SK-N-SH (cell line): Measurements from ENCODE around the gene ITGA2B. TPM values are rescaled to one million over a fixed set of nuclear protein-coding genes. Genes with fewer than 3 reads are reported as not detected.

ENCODE experiments used
- CTCF ChIA-PET: fragments of 300-600, 350-600 bp; formaldehyde crosslinking; extraction: SDS; loops from one replicate; lab custom pipeline; 2021; lab: Yijun Ruan, JAX
- POLR2A ChIA-PET: fragments of 350-600 bp; sonication (Branson Sonifier 250); formaldehyde crosslinking; extraction: SDS; loops from one replicate; lab custom pipeline; 2020; ENCODE audit warnings: antibody characterized with exemption, inconsistent platforms; lab: Yijun Ruan, JAX
- DNase-seq: peaks from one replicate; pipeline ENCODE4 v3.0.0; 2012
- H2AFZ ChIP-seq: fragments of 200-600 bp; sonication (generic); 2 replicates; pipeline ENCODE4 v1.8.1; 2016; ENCODE audit warnings: antibody characterized with exemption, mild to moderate bottlenecking, low read depth
- H3F3A ChIP-seq: fragments of 200-600 bp; sonication (generic); replicated peaks from 2 replicates; pipeline ENCODE3; 2016; ENCODE audit warnings: antibody characterized with exemption, mild to moderate bottlenecking; ENCODE audit not compliant: insufficient read depth
- H3K27ac ChIP-seq, 2 experiments: fragments of 200-500 bp in 1 of 2; fragments of 200-600 bp in 1 of 2; sonication (Bioruptor generic) in 1 of 2; sonication (generic), shearing (Covaris generic) in 1 of 2; 2 replicates each; pipeline versions ENCODE4 v1.5.1 to v1.6.1; 2014 to 2016; ENCODE audit warnings: low read depth in 2 of 2, inconsistent platforms in 1 of 2, low read length in 1 of 2, mild to moderate bottlenecking in 1 of 2, mixed read lengths in 1 of 2
- H3K27me3 ChIP-seq: fragments of 200-600 bp; sonication (generic), shearing (Covaris generic); 2 replicates; pipeline ENCODE4 v1.6.1; 2016; ENCODE audit warnings: mixed run types; ENCODE audit not compliant: insufficient read depth
- H3K36me3 ChIP-seq, 2 experiments: fragments of 200-500 bp in 1 of 2; fragments of 200-600 bp in 1 of 2; sonication (Bioruptor generic) in 1 of 2; sonication (generic) in 1 of 2; replicated peaks in 1 of 2; 2 replicates each; pipeline versions ENCODE3 to v1.5.1; 2014 to 2016; ENCODE audit warnings: low read length in 1 of 2, mild to moderate bottlenecking in 1 of 2; ENCODE audit not compliant: insufficient read depth in 2 of 2, control insufficient read depth in 1 of 2
- H3K4me1 ChIP-seq, 2 experiments: fragments of 200-500 bp in 1 of 2; fragments of 200-600 bp in 1 of 2; sonication (Bioruptor generic) in 1 of 2; sonication (generic), shearing (Covaris generic) in 1 of 2; 2 replicates each; pipeline versions ENCODE4 v1.5.1 to v1.6.1; 2014 to 2016; ENCODE audit warnings: low read depth in 1 of 2, low read length in 1 of 2, mixed run types in 1 of 2; ENCODE audit not compliant: insufficient read depth in 2 of 2, control insufficient read depth in 1 of 2
- H3K4me2 ChIP-seq: fragments of 200-600 bp; sonication (generic), shearing (Covaris generic); 2 replicates; pipeline ENCODE4 v1.6.1; 2017; ENCODE audit warnings: mixed run types
- H3K4me3 ChIP-seq, 2 experiments: fragments of 200-500 bp in 1 of 2; fragments of 200-600 bp in 1 of 2; sonication (Bioruptor generic) in 1 of 2; sonication (generic), shearing (Covaris generic) in 1 of 2; 2 replicates each; pipeline versions ENCODE4 v1.5.1 to v1.8.1; 2014 to 2016; ENCODE audit warnings: low read depth in 2 of 2, inconsistent platforms in 1 of 2, low read length in 1 of 2, mild to moderate bottlenecking in 1 of 2, mixed read lengths in 1 of 2, moderate library complexity in 1 of 2
- H3K79me2 ChIP-seq: fragments of 200-600 bp; sonication (generic); 2 replicates; pipeline ENCODE4 v1.8.1; 2017; ENCODE audit warnings: mild to moderate bottlenecking; ENCODE audit not compliant: insufficient read depth
- H3K9ac ChIP-seq: fragments of 200-600 bp; sonication (generic); 2 replicates; pipeline ENCODE4 v1.6.1; 2017; ENCODE audit warnings: mixed run types
- H3K9me2 ChIP-seq: fragments of 200-600 bp; sonication (generic); 2 replicates; pipeline ENCODE4 v1.6.1; 2017; ENCODE audit warnings: mixed run types
- H3K9me3 ChIP-seq: fragments of 200-600 bp; sonication (generic); 2 replicates; pipeline ENCODE4 v1.6.1; 2017; ENCODE audit warnings: mixed run types, mild to moderate bottlenecking, moderate library complexity
- H4K20me1 ChIP-seq: fragments of 200-600 bp; sonication (generic); 2 replicates; pipeline ENCODE4 v1.6.1; 2017; ENCODE audit warnings: mild to moderate bottlenecking, mixed run types; ENCODE audit not compliant: insufficient read depth
- CHD2 ChIP-seq: fragments of 150-350 bp; IDR thresholded peaks from 2 replicates; pipeline ENCODE4 v1.6.1; 2018; ENCODE audit warnings: low read length; ENCODE audit not compliant: partially characterized antibody
- CTCF ChIP-seq: fragments of 200-600 bp; sonication (generic); IDR thresholded peaks from 2 replicates; pipeline ENCODE4 v1.6.1; 2017; ENCODE audit warnings: antibody characterized with exemption, mild to moderate bottlenecking, moderate library complexity
- EP300 ChIP-seq, 2 experiments: IDR thresholded peaks; 2 replicates each; pipeline versions ENCODE4 v1.4.0 to v1.6.1; 2012; ENCODE audit warnings: borderline replicate concordance in 1 of 2, low read depth in 1 of 2, low read length in 1 of 2
- FOXJ3 ChIP-seq: sonication (generic); formaldehyde crosslinking; IDR thresholded peaks from 2 replicates; pipeline ENCODE4 v1.5.1; 2020; ENCODE audit warnings: mild to moderate bottlenecking, missing genetic modification reagents
- FOXM1 ChIP-seq: IDR thresholded peaks from 2 replicates; pipeline ENCODE4 v1.4.0; 2012; ENCODE audit warnings: low read depth, mild to moderate bottlenecking
- GABPA ChIP-seq: IDR thresholded peaks from 2 replicates; pipeline ENCODE4 v1.4.0; 2012; ENCODE audit warnings: low read depth, mild to moderate bottlenecking
- MEF2A ChIP-seq: IDR thresholded peaks from 2 replicates; pipeline ENCODE4 v1.4.0; 2012; ENCODE audit warnings: low read depth, borderline replicate concordance
- MXI1 ChIP-seq: IDR thresholded peaks from 2 replicates; pipeline ENCODE4 v1.6.1; 2012; ENCODE audit warnings: mild to moderate bottlenecking, low read depth, low read length, improper control_type of control experiment
- NFIC ChIP-seq: IDR thresholded peaks from 2 replicates; pipeline ENCODE4 v1.4.0; 2012; ENCODE audit warnings: borderline replicate concordance
- POLR2AphosphoS5 ChIP-seq: IDR thresholded peaks from 2 replicates; pipeline ENCODE4 v1.6.1; 2012; ENCODE audit warnings: low read depth, low read length
- RAD21 ChIP-seq: IDR thresholded peaks from 2 replicates; pipeline ENCODE4 v1.6.1; 2012; ENCODE audit warnings: mild to moderate bottlenecking, low read length
- RXRA ChIP-seq: IDR thresholded peaks from 2 replicates; pipeline ENCODE4 v1.4.0; 2012; ENCODE audit warnings: low read depth, mild to moderate bottlenecking, borderline replicate concordance
- SMC3 ChIP-seq: IDR thresholded peaks from 2 replicates; pipeline ENCODE4 v1.6.1; 2012; ENCODE audit warnings: low read depth, low read length, improper control_type of control experiment
- TCF12 ChIP-seq: IDR thresholded peaks from 2 replicates; pipeline ENCODE4 v1.4.0; 2012
- TEAD4 ChIP-seq: IDR thresholded peaks from 2 replicates; pipeline ENCODE4 v1.4.0; 2012; ENCODE audit warnings: mild to moderate bottlenecking, borderline replicate concordance; ENCODE audit not compliant: insufficient read depth
- YY1 ChIP-seq: IDR thresholded peaks from 2 replicates; pipeline ENCODE4 v1.4.0; 2012; ENCODE audit warnings: low read depth, mild to moderate bottlenecking
- WGBS: methylation state at CpG from one replicate; pipeline ENCODE4 v1.1.6; 2017; ENCODE audit warnings: low lambda C conversion rate; 5-methylcytosine and 5-hydroxymethylcytosine counted together
- polyA plus RNA-seq, 3 experiments: library from polyadenylated mRNA; depleted of rRNA; stranded (reverse); fragments of >200 nt; gene quantifications; 2 replicates each; pipeline ENCODE4 v1.2.3, GENCODE V29; 2012
- TF ChIP-seq, protein P1 (sequence below): IDR thresholded peaks from 2 replicates; pipeline ENCODE4 v1.4.0; 2012; ENCODE audit warnings: low read depth, borderline replicate concordance
- TF ChIP-seq, protein P2 (sequence below): fragments of 150-350 bp; IDR thresholded peaks from 2 replicates; pipeline ENCODE4 v1.6.1; 2017; ENCODE audit warnings: antibody characterized with exemption, low read length, low read depth, borderline replicate concordance
- TF ChIP-seq, protein P3 (sequence below): IDR thresholded peaks from 2 replicates; pipeline ENCODE4 v1.4.0; 2012; ENCODE audit warnings: low read depth, borderline replicate concordance

The ITGA2B gene
- polyA plus RNA-seq, 1 of the 3 experiments (the other 2 are of a cell fraction) = 1.3 TPM

GRCh38 chr17:44352828-44353671 lies 36.4 kb downstream of the ITGA2B start (continued):
- TF ChIP-seq CTCF (no peak), FOXM1 (no peak), FOXJ3 (CRISPR knock-in tag) (no peak), NFIC (no peak), CHD2 (no peak), MEF2A (no peak), EP300 (IDR thresholded peaks at IDR 0.05; ENCODE audit: borderline replicate concordance in 1 of 2, low read depth in 1 of 2, low read length in 1 of 2) (no peak)
- TF ChIP-seq, protein P1, sequence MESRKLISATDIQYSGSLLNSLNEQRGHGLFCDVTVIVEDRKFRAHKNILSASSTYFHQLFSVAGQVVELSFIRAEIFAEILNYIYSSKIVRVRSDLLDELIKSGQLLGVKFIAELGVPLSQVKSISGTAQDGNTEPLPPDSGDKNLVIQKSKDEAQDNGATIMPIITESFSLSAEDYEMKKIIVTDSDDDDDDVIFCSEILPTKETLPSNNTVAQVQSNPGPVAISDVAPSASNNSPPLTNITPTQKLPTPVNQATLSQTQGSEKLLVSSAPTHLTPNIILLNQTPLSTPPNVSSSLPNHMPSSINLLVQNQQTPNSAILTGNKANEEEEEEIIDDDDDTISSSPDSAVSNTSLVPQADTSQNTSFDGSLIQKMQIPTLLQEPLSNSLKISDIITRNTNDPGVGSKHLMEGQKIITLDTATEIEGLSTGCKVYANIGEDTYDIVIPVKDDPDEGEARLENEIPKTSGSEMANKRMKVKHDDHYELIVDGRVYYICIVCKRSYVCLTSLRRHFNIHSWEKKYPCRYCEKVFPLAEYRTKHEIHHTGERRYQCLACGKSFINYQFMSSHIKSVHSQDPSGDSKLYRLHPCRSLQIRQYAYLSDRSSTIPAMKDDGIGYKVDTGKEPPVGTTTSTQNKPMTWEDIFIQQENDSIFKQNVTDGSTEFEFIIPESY = no peak

GRCh38 chr17:44351961-44352827 lies 37.3 kb downstream of the ITGA2B start:
- CTCF ChIA-PET = interaction anchor here (0.6 to 5.4 kb wide), 12 partner anchors 9 to 269 kb away, joined by 3 to 85 read pairs (median 8); partner anchors contain the start of gene FAM171A2
- Histone ChIP-seq H3K79me2 (peaks cover 3% of the 10 kb centered on the region; the same call in 1 of the 2 replicates), H3K9me2 (no peaks in the 10 kb centered on the region), H3F3A (no peaks in the 10 kb centered on the region), H3K4me2 (no peak overlapping the region), H3K9me3 (no peaks in the 10 kb centered on the region), H3K27ac (no peak overlapping the region), H3K4me3 (no peak overlapping the region), H2AFZ (no peak overlapping the region), H4K20me1 (peaks cover 7% of the 10 kb centered on the region; the same call in 1 of the 2 replicates), H3K27me3 (no peaks in the 10 kb centered on the region), H3K9ac (no peak overlapping the region), H3K4me1 (no peaks in the 10 kb centered on the region), H3K36me3 (peaks cover 0 to 35% of the 10 kb centered on the region in 2 experiments)
- POLR2A ChIA-PET = interaction anchor here (2.1 kb wide), 1 partner anchor 10 kb away, joined by 11 read pairs; the partner anchor contains the start of gene FAM171A2
- DNase-seq = peak; percentile 32
- WGBS = 92% methylated on average over 20 of the region's 36 CpGs
- TF ChIP-seq FOXM1 = no peak
- no peak for TF ChIP-seq YY1
- TF ChIP-seq FOXJ3 (CRISPR knock-in tag) = no peak
- TF ChIP-seq TCF12 = no peak
- TF ChIP-seq, protein P2, sequence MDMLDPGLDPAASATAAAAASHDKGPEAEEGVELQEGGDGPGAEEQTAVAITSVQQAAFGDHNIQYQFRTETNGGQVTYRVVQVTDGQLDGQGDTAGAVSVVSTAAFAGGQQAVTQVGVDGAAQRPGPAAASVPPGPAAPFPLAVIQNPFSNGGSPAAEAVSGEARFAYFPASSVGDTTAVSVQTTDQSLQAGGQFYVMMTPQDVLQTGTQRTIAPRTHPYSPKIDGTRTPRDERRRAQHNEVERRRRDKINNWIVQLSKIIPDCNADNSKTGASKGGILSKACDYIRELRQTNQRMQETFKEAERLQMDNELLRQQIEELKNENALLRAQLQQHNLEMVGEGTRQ = no peak
- no peak for TF ChIP-seq SMC3
- TF ChIP-seq RAD21 = no peak
- no peak for TF ChIP-seq TEAD4
- no peak for TF ChIP-seq GABPA
- TF ChIP-seq, protein P3, sequence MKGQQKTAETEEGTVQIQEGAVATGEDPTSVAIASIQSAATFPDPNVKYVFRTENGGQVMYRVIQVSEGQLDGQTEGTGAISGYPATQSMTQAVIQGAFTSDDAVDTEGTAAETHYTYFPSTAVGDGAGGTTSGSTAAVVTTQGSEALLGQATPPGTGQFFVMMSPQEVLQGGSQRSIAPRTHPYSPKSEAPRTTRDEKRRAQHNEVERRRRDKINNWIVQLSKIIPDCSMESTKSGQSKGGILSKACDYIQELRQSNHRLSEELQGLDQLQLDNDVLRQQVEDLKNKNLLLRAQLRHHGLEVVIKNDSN = no peak
- TF ChIP-seq, protein P1 = no peak
- TF ChIP-seq POLR2AphosphoS5 = no peak
- no peak for TF ChIP-seq EP300 (IDR thresholded peaks at IDR 0.05; ENCODE audit: borderline replicate concordance in 1 of 2, low read depth in 1 of 2, low read length in 1 of 2)
- TF ChIP-seq RXRA = no peak
- TF ChIP-seq MEF2A = no peak
- no peak for TF ChIP-seq MXI1
